GM18508 (cell line): ENCODE measurements around the gene PRKG1.

Source experiments
- ATAC-seq: cut with Tn5 transposase; IDR thresholded peaks from one replicate; pipeline ENCODE4 v1.9.1; 2021; ENCODE audit warnings: moderate number of reproducible peaks; ENCODE audit not compliant: insufficient read depth, unreplicated experiment

PRKG1 gene

GRCh38 chr10:51075873-51076229 is 1.6 kb downstream of the PRKG1 start:
- no peak for ATAC-seq

GRCh38 chr10:51076299-51076841 is 2.1 kb downstream of the PRKG1 start:
- ATAC-seq: no peak

GRCh38 chr10:51077074-51077473 is 2.8 kb downstream of the PRKG1 start:
- ATAC-seq: no peak

- no peak for ATAC-seq
Measured at GRCh38 chr10:51077507-51077906, 3.2 kb downstream of the PRKG1 start.

GRCh38 chr10:51079331-51079730 is 5.0 kb downstream of the PRKG1 start:
- ATAC-seq: no peak

GRCh38 chr10:51079766-51080165 is 5.5 kb downstream of the PRKG1 start:
- no peak for ATAC-seq

- ATAC-seq: no peak
Measured at GRCh38 chr10:51080311-51081006, 6.2 kb downstream of the PRKG1 start.

- ATAC-seq: peak; percentile 60
Measured at GRCh38 chr10:51082857-51083256, 8.6 kb downstream of the PRKG1 start.

GRCh38 chr10:51083356-51083853 is 9.1 kb downstream of the PRKG1 start:
- no peak for ATAC-seq

GRCh38 chr10:51085204-51085603 is 10.9 kb downstream of the PRKG1 start:
- no peak for ATAC-seq

GRCh38 chr10:51086710-51087109 is 12.4 kb downstream of the PRKG1 start:
- ATAC-seq: no peak

GRCh38 chr10:51087114-51087513 is 12.8 kb downstream of the PRKG1 start:
- no peak for ATAC-seq

GRCh38 chr10:51090190-51090589 is 15.9 kb downstream of the PRKG1 start:
- no peak for ATAC-seq

- ATAC-seq: no peak
Measured at GRCh38 chr10:51092402-51092801, 18.1 kb downstream of the PRKG1 start.

GRCh38 chr10:51095444-51095843 is 21.2 kb downstream of the PRKG1 start:
- ATAC-seq: no peak

GRCh38 chr10:51097546-51097945 is 23.3 kb downstream of the PRKG1 start:
- ATAC-seq: no peak

- no peak for ATAC-seq
Measured at GRCh38 chr10:51100221-51100620, 25.9 kb downstream of the PRKG1 start.

- ATAC-seq: no peak
Measured at GRCh38 chr10:51103554-51104217, 29.4 kb downstream of the PRKG1 start.

GRCh38 chr10:51106311-51106945 is 32.1 kb downstream of the PRKG1 start:
- no peak for ATAC-seq

GRCh38 chr10:51108406-51108805 is 34.1 kb downstream of the PRKG1 start:
- no peak for ATAC-seq
